CD4-positive, alpha-beta T cell treated with Interleukin-6 at 100 ng/mL for 8 hours (primary cell): ENCODE data around the gene RPTOR.

Source experiments
- DNase-seq: peaks from one replicate; pipeline ENCODE4 v3.0.0-alpha.2; 2020; ENCODE audit warnings: mixed read lengths, low spot score

RPTOR gene

GRCh38 chr17:80947200-80947940 is 402.7 kb downstream of the RPTOR start:
- DNase-seq = no peak

- DNase-seq = no peak
Observed at GRCh38 chr17:80948019-80948975, 403.7 kb downstream of the RPTOR start.

- DNase-seq = no peak
Observed at GRCh38 chr17:80948976-80949450, 404.4 kb downstream of the RPTOR start.

- DNase-seq = no peak
Observed at GRCh38 chr17:80949451-80950421, 405.1 kb downstream of the RPTOR start.

- no peak for DNase-seq
Observed at GRCh38 chr17:80950466-80951120, 406.0 kb downstream of the RPTOR start.

- no peak for DNase-seq
Observed at GRCh38 chr17:80951121-80952090, 406.8 kb downstream of the RPTOR start.

- DNase-seq = no peak
Observed at GRCh38 chr17:80952291-80952690, 407.7 kb downstream of the RPTOR start.

- DNase-seq = no peak
Observed at GRCh38 chr17:80953471-80954315, 409.1 kb downstream of the RPTOR start.

GRCh38 chr17:80955078-80955477 is 410.4 kb downstream of the RPTOR start:
- DNase-seq = no peak

GRCh38 chr17:80955671-80956280 is 411.1 kb downstream of the RPTOR start:
- DNase-seq = no peak

- no peak for DNase-seq
Observed at GRCh38 chr17:80956321-80957190, 411.9 kb downstream of the RPTOR start.

GRCh38 chr17:80957461-80957941 is 412.9 kb downstream of the RPTOR start:
- DNase-seq = no peak

- DNase-seq = no peak
Observed at GRCh38 chr17:80959330-80960036, 414.8 kb downstream of the RPTOR start.

GRCh38 chr17:80960037-80960796 is 415.6 kb downstream of the RPTOR start:
- no peak for DNase-seq

GRCh38 chr17:80960797-80961452 is 416.3 kb downstream of the RPTOR start:
- no peak for DNase-seq
